SK-N-SH (cell line): Measurements from ENCODE around the gene BTLA. TPM values are rescaled to one million over a fixed set of nuclear protein-coding genes. Genes with fewer than 3 reads are reported as not detected.

Source experiments
- CTCF ChIA-PET: fragments of 300-600, 350-600 bp; formaldehyde crosslinking; extraction: SDS; loops from one replicate; lab custom pipeline; 2021; lab: Yijun Ruan, JAX
- POLR2A ChIA-PET: fragments of 350-600 bp; sonication (Branson Sonifier 250); formaldehyde crosslinking; extraction: SDS; loops from one replicate; lab custom pipeline; 2020; ENCODE audit warnings: antibody characterized with exemption, inconsistent platforms; lab: Yijun Ruan, JAX
- DNase-seq: peaks from one replicate; pipeline ENCODE4 v3.0.0; 2012
- H2AFZ ChIP-seq: fragments of 200-600 bp; sonication (generic); 2 replicates; pipeline ENCODE4 v1.8.1; 2016; ENCODE audit warnings: antibody characterized with exemption, mild to moderate bottlenecking, low read depth
- H3F3A ChIP-seq: fragments of 200-600 bp; sonication (generic); replicated peaks from 2 replicates; pipeline ENCODE3; 2016; ENCODE audit warnings: antibody characterized with exemption, mild to moderate bottlenecking; ENCODE audit not compliant: insufficient read depth
- H3K27ac ChIP-seq, 2 experiments: fragments of 200-500 bp in 1 of 2; fragments of 200-600 bp in 1 of 2; sonication (Bioruptor generic) in 1 of 2; sonication (generic), shearing (Covaris generic) in 1 of 2; 2 replicates each; pipeline versions ENCODE4 v1.5.1 to v1.6.1; 2014 to 2016; ENCODE audit warnings: low read depth in 2 of 2, inconsistent platforms in 1 of 2, low read length in 1 of 2, mild to moderate bottlenecking in 1 of 2, mixed read lengths in 1 of 2
- H3K27me3 ChIP-seq: fragments of 200-600 bp; sonication (generic), shearing (Covaris generic); 2 replicates; pipeline ENCODE4 v1.6.1; 2016; ENCODE audit warnings: mixed run types; ENCODE audit not compliant: insufficient read depth
- H3K36me3 ChIP-seq, 2 experiments: fragments of 200-500 bp in 1 of 2; fragments of 200-600 bp in 1 of 2; sonication (Bioruptor generic) in 1 of 2; sonication (generic) in 1 of 2; replicated peaks in 1 of 2; 2 replicates each; pipeline versions ENCODE3 to v1.5.1; 2014 to 2016; ENCODE audit warnings: low read length in 1 of 2, mild to moderate bottlenecking in 1 of 2; ENCODE audit not compliant: insufficient read depth in 2 of 2, control insufficient read depth in 1 of 2
- H3K4me1 ChIP-seq, 2 experiments: fragments of 200-500 bp in 1 of 2; fragments of 200-600 bp in 1 of 2; sonication (Bioruptor generic) in 1 of 2; sonication (generic), shearing (Covaris generic) in 1 of 2; 2 replicates each; pipeline versions ENCODE4 v1.5.1 to v1.6.1; 2014 to 2016; ENCODE audit warnings: low read depth in 1 of 2, low read length in 1 of 2, mixed run types in 1 of 2; ENCODE audit not compliant: insufficient read depth in 2 of 2, control insufficient read depth in 1 of 2
- H3K4me2 ChIP-seq: fragments of 200-600 bp; sonication (generic), shearing (Covaris generic); 2 replicates; pipeline ENCODE4 v1.6.1; 2017; ENCODE audit warnings: mixed run types
- H3K4me3 ChIP-seq, 2 experiments: fragments of 200-500 bp in 1 of 2; fragments of 200-600 bp in 1 of 2; sonication (Bioruptor generic) in 1 of 2; sonication (generic), shearing (Covaris generic) in 1 of 2; 2 replicates each; pipeline versions ENCODE4 v1.5.1 to v1.8.1; 2014 to 2016; ENCODE audit warnings: low read depth in 2 of 2, inconsistent platforms in 1 of 2, low read length in 1 of 2, mild to moderate bottlenecking in 1 of 2, mixed read lengths in 1 of 2, moderate library complexity in 1 of 2
- H3K79me2 ChIP-seq: fragments of 200-600 bp; sonication (generic); 2 replicates; pipeline ENCODE4 v1.8.1; 2017; ENCODE audit warnings: mild to moderate bottlenecking; ENCODE audit not compliant: insufficient read depth
- H3K9ac ChIP-seq: fragments of 200-600 bp; sonication (generic); 2 replicates; pipeline ENCODE4 v1.6.1; 2017; ENCODE audit warnings: mixed run types
- H3K9me2 ChIP-seq: fragments of 200-600 bp; sonication (generic); 2 replicates; pipeline ENCODE4 v1.6.1; 2017; ENCODE audit warnings: mixed run types
- H3K9me3 ChIP-seq: fragments of 200-600 bp; sonication (generic); 2 replicates; pipeline ENCODE4 v1.6.1; 2017; ENCODE audit warnings: mixed run types, mild to moderate bottlenecking, moderate library complexity
- H4K20me1 ChIP-seq: fragments of 200-600 bp; sonication (generic); 2 replicates; pipeline ENCODE4 v1.6.1; 2017; ENCODE audit warnings: mild to moderate bottlenecking, mixed run types; ENCODE audit not compliant: insufficient read depth
- CHD2 ChIP-seq: fragments of 150-350 bp; IDR thresholded peaks from 2 replicates; pipeline ENCODE4 v1.6.1; 2018; ENCODE audit warnings: low read length; ENCODE audit not compliant: partially characterized antibody
- EP300 ChIP-seq, 2 experiments: IDR thresholded peaks; 2 replicates each; pipeline versions ENCODE4 v1.4.0 to v1.6.1; 2012; ENCODE audit warnings: borderline replicate concordance in 1 of 2, low read depth in 1 of 2, low read length in 1 of 2
- FOSL2 ChIP-seq: IDR thresholded peaks from 2 replicates; pipeline ENCODE4 v1.4.0; 2012; ENCODE audit warnings: low read depth, mild to moderate bottlenecking, moderate library complexity, borderline replicate concordance
- FOXJ3 ChIP-seq: sonication (generic); formaldehyde crosslinking; IDR thresholded peaks from 2 replicates; pipeline ENCODE4 v1.5.1; 2020; ENCODE audit warnings: mild to moderate bottlenecking, missing genetic modification reagents
- GABPA ChIP-seq: IDR thresholded peaks from 2 replicates; pipeline ENCODE4 v1.4.0; 2012; ENCODE audit warnings: low read depth, mild to moderate bottlenecking
- GATA2 ChIP-seq: sonication (generic); formaldehyde crosslinking; IDR thresholded peaks from 2 replicates; pipeline ENCODE4 v1.5.0; 2020; ENCODE audit warnings: mild to moderate bottlenecking, missing genetic modification reagents
- IRF3 ChIP-seq: fragments of 150-350 bp; IDR thresholded peaks from 2 replicates; pipeline ENCODE4 v1.6.1; 2016; ENCODE audit warnings: mild to moderate bottlenecking, low read depth, low read length
- JUND ChIP-seq: IDR thresholded peaks from 2 replicates; pipeline ENCODE4 v1.4.0; 2012
- MAX ChIP-seq: IDR thresholded peaks from 2 replicates; pipeline ENCODE4 v1.4.0; 2012; ENCODE audit warnings: low read depth
- MEF2A ChIP-seq: IDR thresholded peaks from 2 replicates; pipeline ENCODE4 v1.4.0; 2012; ENCODE audit warnings: low read depth, borderline replicate concordance
- NFIC ChIP-seq: IDR thresholded peaks from 2 replicates; pipeline ENCODE4 v1.4.0; 2012; ENCODE audit warnings: borderline replicate concordance
- PBX3 ChIP-seq: IDR thresholded peaks from 2 replicates; pipeline ENCODE4; 2012
- RAD21 ChIP-seq: IDR thresholded peaks from 2 replicates; pipeline ENCODE4 v1.6.1; 2012; ENCODE audit warnings: mild to moderate bottlenecking, low read length
- REST ChIP-seq: IDR thresholded peaks from 2 replicates; pipeline ENCODE4 v1.6.1; 2012; ENCODE audit warnings: mild to moderate bottlenecking, low read depth, low read length, moderate library complexity
- RFX5 ChIP-seq: IDR thresholded peaks from 2 replicates; pipeline ENCODE4 v1.6.1; 2012; ENCODE audit warnings: mild to moderate bottlenecking, improper control_type of control experiment, low read length
- RXRA ChIP-seq: IDR thresholded peaks from 2 replicates; pipeline ENCODE4 v1.4.0; 2012; ENCODE audit warnings: low read depth, mild to moderate bottlenecking, borderline replicate concordance
- SIN3A ChIP-seq: IDR thresholded peaks from 2 replicates; pipeline ENCODE4 v1.6.1; 2012; ENCODE audit warnings: low read depth, mild to moderate bottlenecking, low read length, moderate library complexity, borderline replicate concordance
- TAF1 ChIP-seq: IDR thresholded peaks from 2 replicates; pipeline ENCODE4 v1.6.1; 2012; ENCODE audit warnings: low read depth, mild to moderate bottlenecking, low read length, moderate library complexity, borderline replicate concordance
- USF1 ChIP-seq: IDR thresholded peaks from 2 replicates; pipeline ENCODE4 v1.4.0; 2012; ENCODE audit warnings: low read depth, borderline replicate concordance
- ZBTB33 ChIP-seq: IDR thresholded peaks from 2 replicates; pipeline ENCODE4 v1.4.0; 2012; ENCODE audit warnings: low read depth, borderline replicate concordance
- whole genome bisulfite sequencing: methylation state at CpG from one replicate; pipeline ENCODE4 v1.1.6; 2017; ENCODE audit warnings: low lambda C conversion rate; 5-methylcytosine and 5-hydroxymethylcytosine counted together
- polyA plus RNA-seq, 3 experiments: library from polyadenylated mRNA; depleted of rRNA; stranded (reverse); fragments of >200 nt; gene quantifications; 2 replicates each; pipeline ENCODE4 v1.2.3, GENCODE V29; 2012

The BTLA gene
- polyA plus RNA-seq, 1 of the 3 experiments (the other 2 are of a cell fraction): not detected

GRCh38 chr3:112425858-112426750 is 73.2 kb downstream of the BTLA start:
- Histone ChIP-seq H3K9me2 (no peaks in the 10 kb centered on the region), H3K79me2 (no peaks in the 10 kb centered on the region), H3F3A (no peaks in the 10 kb centered on the region), H2AFZ (no peak overlapping the region), H3K9me3 (no peaks in the 10 kb centered on the region), H3K27me3 (no peaks in the 10 kb centered on the region), H3K4me3 (no peak overlapping the region), H3K27ac (no peak overlapping the region), H3K36me3 (no peaks in the 10 kb centered on the region), H4K20me1 (no peaks in the 10 kb centered on the region), H3K9ac (no peak overlapping the region), H3K4me1 (no peaks in the 10 kb centered on the region), H3K4me2 (no peak overlapping the region)
- WGBS: 64% methylated on average over 2 of the region's 2 CpGs
- ChIA-PET CTCF (no interaction called here), POLR2A (no interaction called here)
- TF ChIP-seq RXRA: no peak
- TF ChIP-seq MAX: no peak
- TF ChIP-seq EP300 (IDR thresholded peaks at IDR 0.05; ENCODE audit: borderline replicate concordance in 1 of 2, low read depth in 1 of 2, low read length in 1 of 2): no peak
- TF ChIP-seq IRF3: no peak
- no peak for TF ChIP-seq CHD2
- no peak for TF ChIP-seq NFIC
- TF ChIP-seq REST: no peak
- no peak for TF ChIP-seq FOXJ3
- no peak for TF ChIP-seq RAD21
- no peak for TF ChIP-seq PBX3
- TF ChIP-seq TAF1: no peak
- no peak for TF ChIP-seq ZBTB33
- TF ChIP-seq FOSL2: no peak
- no peak for TF ChIP-seq USF1
- TF ChIP-seq GATA2 (CRISPR knock-in tag): no peak
- TF ChIP-seq RFX5: no peak
- no peak for TF ChIP-seq JUND
- TF ChIP-seq MEF2A: no peak
- TF ChIP-seq SIN3A: no peak
- TF ChIP-seq GABPA: no peak
- DNase-seq: no peak
